ENCODE results near the gene SLC39A11.
"Not testable (repeated sequence)": the region's sequence is repeated elsewhere in the genome, so short reads cannot be mapped to it uniquely, and the experiment has no call there.

SLC39A11 gene

DNA sequence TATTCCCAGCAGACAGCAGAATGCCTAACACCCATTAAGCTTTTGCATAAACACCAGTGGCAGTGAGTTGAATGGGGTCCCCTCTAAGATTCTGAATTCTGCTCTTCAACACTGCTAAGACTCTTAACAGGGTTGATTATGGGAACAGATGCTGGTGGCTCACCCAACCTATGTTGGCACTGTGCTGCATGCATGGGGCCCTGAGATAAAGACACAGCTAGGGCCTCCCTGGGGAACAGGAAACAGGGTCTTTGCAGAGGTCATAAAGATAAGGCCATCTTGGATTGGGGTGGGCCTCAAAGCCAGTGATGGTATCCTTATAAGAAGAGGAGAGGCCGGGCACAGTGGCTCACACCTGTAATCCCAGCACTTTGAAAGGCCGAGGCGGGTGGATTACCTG is 190.8 kb downstream of the SLC39A11 start:
- TF ChIP-seq, protein P1, sequence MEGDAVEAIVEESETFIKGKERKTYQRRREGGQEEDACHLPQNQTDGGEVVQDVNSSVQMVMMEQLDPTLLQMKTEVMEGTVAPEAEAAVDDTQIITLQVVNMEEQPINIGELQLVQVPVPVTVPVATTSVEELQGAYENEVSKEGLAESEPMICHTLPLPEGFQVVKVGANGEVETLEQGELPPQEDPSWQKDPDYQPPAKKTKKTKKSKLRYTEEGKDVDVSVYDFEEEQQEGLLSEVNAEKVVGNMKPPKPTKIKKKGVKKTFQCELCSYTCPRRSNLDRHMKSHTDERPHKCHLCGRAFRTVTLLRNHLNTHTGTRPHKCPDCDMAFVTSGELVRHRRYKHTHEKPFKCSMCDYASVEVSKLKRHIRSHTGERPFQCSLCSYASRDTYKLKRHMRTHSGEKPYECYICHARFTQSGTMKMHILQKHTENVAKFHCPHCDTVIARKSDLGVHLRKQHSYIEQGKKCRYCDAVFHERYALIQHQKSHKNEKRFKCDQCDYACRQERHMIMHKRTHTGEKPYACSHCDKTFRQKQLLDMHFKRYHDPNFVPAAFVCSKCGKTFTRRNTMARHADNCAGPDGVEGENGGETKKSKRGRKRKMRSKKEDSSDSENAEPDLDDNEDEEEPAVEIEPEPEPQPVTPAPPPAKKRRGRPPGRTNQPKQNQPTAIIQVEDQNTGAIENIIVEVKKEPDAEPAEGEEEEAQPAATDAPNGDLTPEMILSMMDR (IDR thresholded peaks at IDR 0.05; ENCODE audit: low read depth, low read length, missing control alignments): no peak
- Histone ChIP-seq H3K4me3 (ENCODE audit: low read depth, low read length) (no peak overlapping the region), H3K27me3 (replicated peaks) (no peaks in the 10 kb centered on the region), H3K36me3 (replicated peaks) (no peaks in the 10 kb centered on the region), H3K27ac (no peak overlapping the region)
- DNase-seq: no peak
- in situ Hi-C loops (cut with HindIII; ENCODE audit: low pct_ligation_motif_present, low sequenced_read_pairs): no loop called here

DNA sequence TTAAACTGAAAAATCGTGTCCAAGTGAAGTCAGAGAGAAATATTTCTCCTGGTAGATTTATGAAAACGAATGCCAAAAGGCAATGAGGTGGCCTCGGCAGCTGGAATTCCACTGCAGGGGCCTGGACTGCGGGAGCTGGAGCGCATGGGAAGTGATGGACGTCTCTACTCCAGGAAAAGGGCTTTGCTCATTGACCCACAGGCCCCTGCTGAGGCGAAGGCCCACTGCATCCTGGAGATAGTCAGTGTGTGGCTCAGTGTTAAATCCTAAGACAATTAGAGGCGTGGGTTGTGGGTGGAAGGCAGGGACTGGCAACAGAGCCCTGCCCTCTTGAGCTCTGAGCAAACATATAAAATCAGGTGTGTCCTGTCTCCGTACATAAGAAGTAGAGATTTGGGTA is 191.4 kb downstream of the SLC39A11 start:
- DNase-seq: no peak
- H3K27ac ChIP-seq: no peak overlapping the region
- TF ChIP-seq, protein P1 (IDR thresholded peaks at IDR 0.05; ENCODE audit: low read depth, low read length, missing control alignments): no peak
- H3K36me3 ChIP-seq (replicated peaks): no peaks in the 10 kb centered on the region
- in situ Hi-C loops (cut with HindIII; ENCODE audit: low pct_ligation_motif_present, low sequenced_read_pairs): no loop called here
- H3K27me3 ChIP-seq (replicated peaks): no peaks in the 10 kb centered on the region
- H3K4me3 ChIP-seq (ENCODE audit: low read depth, low read length): no peak overlapping the region

DNA sequence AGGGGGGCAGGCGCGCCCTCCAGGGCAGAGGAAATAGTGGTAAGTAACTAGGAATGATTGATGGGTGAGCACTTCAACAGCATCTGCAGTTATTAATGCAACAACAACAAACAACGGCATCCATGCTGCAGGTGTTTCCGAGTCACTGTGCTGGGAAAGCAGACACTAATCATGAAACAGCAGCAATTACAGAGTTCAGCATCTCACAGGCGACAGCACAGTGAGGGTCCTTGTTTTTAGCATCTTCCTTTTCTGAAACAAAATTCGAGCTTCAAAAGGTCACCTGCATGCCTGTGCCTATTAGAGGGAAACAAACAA is 191.9 kb downstream of the SLC39A11 start:
- Histone ChIP-seq H3K27ac (no peak overlapping the region), H3K27me3 (replicated peaks) (no peaks in the 10 kb centered on the region), H3K36me3 (replicated peaks) (no peaks in the 10 kb centered on the region), H3K4me3 (ENCODE audit: low read depth, low read length) (no peak overlapping the region)
- in situ Hi-C loops (cut with HindIII; ENCODE audit: low pct_ligation_motif_present, low sequenced_read_pairs): no loop called here
- DNase-seq: no peak
- TF ChIP-seq, protein P1 (IDR thresholded peaks at IDR 0.05; ENCODE audit: low read depth, low read length, missing control alignments): no peak

DNA sequence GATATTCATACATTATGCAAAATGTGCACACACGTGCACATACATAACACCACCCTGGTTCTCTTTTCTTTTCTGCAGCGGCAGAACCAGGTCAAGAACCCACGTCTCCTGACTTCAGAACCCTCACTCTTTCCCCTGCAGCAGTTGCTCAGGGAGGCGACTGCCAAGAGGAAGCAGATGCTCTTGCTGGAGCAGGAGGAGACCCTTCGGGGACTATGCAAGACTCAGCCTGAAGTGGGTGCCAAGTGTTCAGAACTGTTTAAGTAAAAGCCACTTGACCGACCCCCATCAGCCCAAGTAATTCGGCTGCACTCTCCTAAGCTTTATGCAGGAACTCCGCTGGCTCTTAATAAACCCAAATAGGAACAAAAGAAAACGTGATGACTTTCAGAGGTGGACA is 193.8 kb downstream of the SLC39A11 start:
- in situ Hi-C loops (cut with HindIII; ENCODE audit: low pct_ligation_motif_present, low sequenced_read_pairs): no loop called here
- H3K4me3 ChIP-seq (ENCODE audit: low read depth, low read length): no peak overlapping the region
- no peak overlapping the region for H3K27ac ChIP-seq
- H3K36me3 ChIP-seq (replicated peaks): no peaks in the 10 kb centered on the region
- no peaks in the 10 kb centered on the region for H3K27me3 ChIP-seq (replicated peaks)
- TF ChIP-seq, protein P1 (IDR thresholded peaks at IDR 0.05; ENCODE audit: low read depth, low read length, missing control alignments): no peak
- DNase-seq: no peak

DNA sequence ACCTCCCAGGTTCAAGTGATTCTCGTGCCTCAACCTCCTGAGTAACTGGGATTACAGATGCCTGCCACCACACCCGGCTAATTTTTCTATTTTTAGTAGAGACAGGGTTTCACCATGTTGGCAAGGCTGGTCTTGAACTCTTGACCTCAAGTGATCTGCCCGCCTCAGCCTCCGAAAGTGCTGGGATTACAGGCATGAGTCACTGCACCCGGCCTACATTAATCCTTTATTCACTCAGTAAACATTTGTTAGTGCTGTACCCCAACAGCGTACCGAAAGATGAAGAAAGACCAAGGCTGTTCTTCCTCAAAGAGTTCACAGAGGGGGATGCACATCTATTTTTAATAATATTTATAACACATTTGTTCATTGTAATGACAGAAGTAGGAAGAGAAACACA is 196.2 kb downstream of the SLC39A11 start:
- DNase-seq, H3K27ac ChIP-seq: not testable (repeated sequence)

DNA sequence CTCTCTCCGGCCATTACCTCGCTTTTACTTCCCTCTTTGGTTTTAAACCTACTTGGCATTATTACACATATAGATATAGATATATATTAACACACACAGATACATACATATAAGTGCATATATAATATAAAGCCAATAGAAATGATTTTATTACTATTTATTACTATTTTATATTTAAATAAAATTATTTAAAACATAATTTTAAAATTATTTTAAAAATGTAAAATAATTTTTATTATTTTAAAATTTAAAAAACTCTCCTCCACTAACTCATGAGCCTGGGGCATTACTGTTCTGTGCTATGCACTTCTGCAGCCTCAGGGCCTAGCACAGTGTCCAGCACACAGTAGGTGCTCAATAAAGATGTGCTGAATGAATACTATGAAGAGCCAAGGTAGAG is 200.9 kb downstream of the SLC39A11 start:
- Histone ChIP-seq H3K36me3 (replicated peaks) (no peaks in the 10 kb centered on the region), H3K4me3 (ENCODE audit: low read depth, low read length) (no peak overlapping the region), H3K27me3 (replicated peaks) (no peaks in the 10 kb centered on the region), H3K27ac (no peak overlapping the region)
- TF ChIP-seq, protein P1 (IDR thresholded peaks at IDR 0.05; ENCODE audit: low read depth, low read length, missing control alignments): no peak
- in situ Hi-C loops (cut with HindIII; ENCODE audit: low pct_ligation_motif_present, low sequenced_read_pairs): no loop called here
- DNase-seq: no peak

More for the DNA sequence above, 196.2 kb downstream of the SLC39A11 start:
- in situ Hi-C loops (cut with HindIII; ENCODE audit: low pct_ligation_motif_present, low sequenced_read_pairs); H3K4me3 ChIP-seq (ENCODE audit: low read depth, low read length); H3K27me3 ChIP-seq (replicated peaks); H3K36me3 ChIP-seq (replicated peaks): not testable (repeated sequence)
